Fibroblast of lung (primary cell): Measurements from ENCODE around the gene SDK2. TPM values are rescaled to one million over a fixed set of nuclear protein-coding genes. Genes with fewer than 3 reads are reported as not detected.

ENCODE experiments used
- DNase-seq, 2 donors: peaks; one replicate each; pipeline versions ENCODE4 v3.0.0 to v3.0.0-alpha.2; 2010; ENCODE audit warnings: low read depth in 2 of 2
- H2AFZ ChIP-seq: 2 replicates; pipeline ENCODE4 v1.5.1; 2012; ENCODE audit warnings: low read length, control low read depth, inconsistent platforms
- H3K27ac ChIP-seq: 2 replicates; pipeline ENCODE4 v1.5.1; 2011; ENCODE audit warnings: low read length, control low read depth; ENCODE audit not compliant: insufficient read depth
- H3K27me3 ChIP-seq: 2 replicates; pipeline ENCODE4 v1.5.1; 2011; ENCODE audit warnings: mild to moderate bottlenecking, low read length; ENCODE audit not compliant: control insufficient read depth, insufficient read depth
- H3K36me3 ChIP-seq: 2 replicates; pipeline ENCODE4 v1.5.1; 2011; ENCODE audit warnings: low read length; ENCODE audit not compliant: control insufficient read depth, insufficient read depth
- H3K4me1 ChIP-seq: 2 replicates; pipeline ENCODE4 v1.5.1; 2011; ENCODE audit warnings: low read length; ENCODE audit not compliant: control insufficient read depth, insufficient read depth; ENCODE audit errors: extremely low read depth
- H3K4me2 ChIP-seq: 2 replicates; pipeline ENCODE4 v1.5.1; 2011; ENCODE audit warnings: low read length, control low read depth; ENCODE audit not compliant: insufficient read depth; ENCODE audit errors: extremely low read depth
- H3K4me3 ChIP-seq, 4 experiments: fragments of 200-600 bp in 1 of 4; sonication (generic) in 1 of 4; replicated peaks in 1 of 4; 2 replicates each; pipeline ENCODE4 v1.5.1; 2011 to 2016; ENCODE audit warnings: low read length in 4 of 4, low read depth in 3 of 4, mild to moderate bottlenecking in 3 of 4, control low read depth in 2 of 4, inconsistent platforms in 1 of 4, mixed read lengths in 1 of 4; ENCODE audit not compliant: insufficient read depth in 1 of 4; ENCODE audit errors: control extremely low read depth in 1 of 4
- H3K79me2 ChIP-seq: 2 replicates; pipeline ENCODE4 v1.5.1; 2012; ENCODE audit warnings: mild to moderate bottlenecking, low read length, inconsistent platforms; ENCODE audit not compliant: control insufficient read depth, insufficient read depth
- H3K9ac ChIP-seq: 2 replicates; pipeline ENCODE4 v1.5.1; 2011; ENCODE audit warnings: mild to moderate bottlenecking, low read length, control low read depth; ENCODE audit not compliant: insufficient read depth
- H3K9me3 ChIP-seq: 2 replicates; pipeline ENCODE4 v1.5.1; 2012; ENCODE audit warnings: low read depth, low read length; ENCODE audit not compliant: control insufficient read depth, insufficient read depth
- H4K20me1 ChIP-seq: 2 replicates; pipeline ENCODE4 v1.5.1; 2011; ENCODE audit warnings: low read length; ENCODE audit not compliant: control insufficient read depth, insufficient read depth; ENCODE audit errors: extremely low read depth
- CTCF ChIP-seq, 2 donors: IDR thresholded peaks in 1 of 2; conservative IDR thresholded peaks in 1 of 2; 1 replicate in 1 of 2; 2 replicates in 1 of 2; pipeline ENCODE4 v1.5.1; 2011 to 2012; ENCODE audit warnings: low read length in 2 of 2, control low read depth in 1 of 2, inconsistent platforms in 1 of 2, low read depth in 1 of 2, mild to moderate bottlenecking in 1 of 2
- EZH2 ChIP-seq: IDR thresholded peaks from 2 replicates; pipeline ENCODE4 v1.5.1; 2012; ENCODE audit warnings: low read length, control low read depth, mild to moderate bottlenecking; ENCODE audit errors: missing control alignments
- polyA plus RNA-seq, 2 donors: library from polyadenylated mRNA; depleted of rRNA in 1 of 2; stranded (reverse) in 1 of 2; unstranded in 1 of 2; fragments of >200 nt; gene quantifications; 2 replicates each; pipeline ENCODE4 v1.2.1, GENCODE V29; 2011 to 2012; ENCODE audit warnings: missing spikeins in 1 of 2
- total RNA-seq: library from RNA; depleted of rRNA; stranded (reverse); fragments of >200 nt; gene quantifications from 2 replicates; pipeline ENCODE4 v1.2.1, GENCODE V29; 2014

The SDK2 gene
- total and polyA plus RNA-seq, 2 donors (not counting 1 experiment from before 2014, with no cell fraction given) = under 0.01 to 0.01 TPM

GRCh38 chr17:73308017-73308823, 336.0 kb downstream of the SDK2 start:
- H3K9me3 ChIP-seq = no peaks in the 10 kb centered on the region
- H3K36me3 ChIP-seq = no peaks in the 10 kb centered on the region
- peak overlapping the region; percentile 7 to 100 (median 58) for H3K4me3 ChIP-seq
- H3K27ac ChIP-seq = peak overlapping the region; percentile 69
- TF ChIP-seq EZH2 (no peak), CTCF (conservative IDR thresholded peaks at IDR 0.05 in 1 of 2, IDR thresholded peaks at IDR 0.05 in 1 of 2; ENCODE audit: low read depth in 1 of 2, low read length in 2 of 2) (no peak)
- peak overlapping the region; percentile 26 for H3K4me2 ChIP-seq
- no peaks in the 10 kb centered on the region for H4K20me1 ChIP-seq
- peaks cover 70% of the 10 kb centered on the region for H3K79me2 ChIP-seq
- H3K4me1 ChIP-seq = peaks cover 48% of the 10 kb centered on the region
- DNase-seq = peak; percentile 86 to 95
- no peak overlapping the region for H3K9ac ChIP-seq
- H3K27me3 ChIP-seq = no peaks in the 10 kb centered on the region
- H2AFZ ChIP-seq = no peak overlapping the region

GRCh38 chr17:73307130-73307529, 337.1 kb downstream of the SDK2 start:
- Histone ChIP-seq H2AFZ (no peak overlapping the region), H3K9ac (no peak overlapping the region), H3K27ac (no peak overlapping the region), H3K4me1 (peaks cover 45% of the 10 kb centered on the region), H4K20me1 (no peaks in the 10 kb centered on the region), H3K9me3 (no peaks in the 10 kb centered on the region), H3K36me3 (no peaks in the 10 kb centered on the region), H3K4me3 (no peak overlapping the region), H3K79me2 (peaks cover 76% of the 10 kb centered on the region), H3K4me2 (no peak overlapping the region), H3K27me3 (no peaks in the 10 kb centered on the region)
- TF ChIP-seq EZH2 (no peak), CTCF (conservative IDR thresholded peaks at IDR 0.05 in 1 of 2, IDR thresholded peaks at IDR 0.05 in 1 of 2; ENCODE audit: low read depth in 1 of 2, low read length in 2 of 2) (no peak)
- no peak for DNase-seq

- Histone ChIP-seq H4K20me1 (no peaks in the 10 kb centered on the region), H3K36me3 (no peaks in the 10 kb centered on the region), H3K4me1 (peaks cover 45% of the 10 kb centered on the region), H3K4me3 (peak overlapping the region; percentile 45 to 55 (median 51)), H3K79me2 (peaks cover 79% of the 10 kb centered on the region), H3K27ac (peak overlapping the region; percentile 98), H2AFZ (no peak overlapping the region), H3K9ac (peak overlapping the region; percentile 39), H3K4me2 (peak overlapping the region; percentile 99), H3K27me3 (no peaks in the 10 kb centered on the region), H3K9me3 (no peaks in the 10 kb centered on the region)
- TF ChIP-seq CTCF (conservative IDR thresholded peaks at IDR 0.05 in 1 of 2, IDR thresholded peaks at IDR 0.05 in 1 of 2; ENCODE audit: low read depth in 1 of 2, low read length in 2 of 2) (no peak), EZH2 (no peak)
- no peak for DNase-seq
Measured at GRCh38 chr17:73305845-73306836, 338.1 kb downstream of the SDK2 start.
